ENCODE data around the gene NOS1. TPM values are rescaled to one million over a fixed set of nuclear protein-coding genes. Genes with fewer than 3 reads are reported as not detected.
A peak's percentile ranks its signal among the peaks of the same experiment; 100 is the strongest.
"Not testable (repeated sequence)": the region's sequence is repeated elsewhere in the genome, so short reads cannot be mapped to it uniquely, and the experiment has no call there.

Gene NOS1
- total RNA-seq, 4 donors from 2014 or later: 0.13 to 2.8 (median 0.73) TPM; not detected in 1

DNA sequence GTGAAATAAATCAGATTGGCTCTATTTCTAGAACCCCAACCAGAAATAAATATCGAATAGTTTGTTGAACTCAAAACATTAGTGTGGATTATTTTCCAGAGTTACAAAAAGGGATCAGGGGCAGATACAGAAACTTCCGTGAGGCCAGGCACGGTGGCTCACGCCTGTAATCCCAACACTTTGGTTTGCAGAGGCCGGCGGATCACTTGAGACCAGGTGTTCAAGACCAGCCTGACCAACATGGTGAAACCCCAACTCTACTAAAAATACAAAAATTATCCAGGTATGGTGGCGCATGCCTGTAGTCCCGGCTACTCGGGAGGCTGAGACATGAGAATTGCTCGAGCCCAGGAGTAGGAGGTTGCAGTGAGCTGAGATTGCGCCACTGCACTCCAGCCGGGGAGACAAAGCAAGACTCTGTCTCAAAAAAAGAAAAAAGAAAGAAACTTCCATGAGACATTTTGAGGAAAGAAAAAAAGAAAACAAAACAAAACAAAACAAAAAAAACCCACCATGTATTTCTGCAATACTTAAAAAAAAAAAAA, 173.2 kb downstream of the NOS1 start:
- peak; percentile 23 to 32 for DNase-seq
- TF ChIP-seq POLR2A (IDR thresholded peaks at IDR 0.05) (no peak), CTCF (IDR thresholded peaks at IDR 0.05) (no peak)
- intact Hi-C loops (cut with DNase I): no loop called here
- H3K36me3 ChIP-seq: peaks cover 0 to 11% of the 10 kb centered on the region in 2 donors
- peak overlapping the region; percentile 33 to 62 (median 59) for H3K27ac ChIP-seq
- no peaks in the 10 kb centered on the region for H3K27me3 ChIP-seq
- no peaks in the 10 kb centered on the region for H3K9me3 ChIP-seq
- H3K4me1 ChIP-seq: peaks cover 7 to 13% of the 10 kb centered on the region in 2 donors
- H3K4me3 ChIP-seq (replicated peaks in 1 of 3): no peak overlapping the region
- WGBS, 2 donors: 95% methylated on average over 12 of the region's 12 CpGs

DNA sequence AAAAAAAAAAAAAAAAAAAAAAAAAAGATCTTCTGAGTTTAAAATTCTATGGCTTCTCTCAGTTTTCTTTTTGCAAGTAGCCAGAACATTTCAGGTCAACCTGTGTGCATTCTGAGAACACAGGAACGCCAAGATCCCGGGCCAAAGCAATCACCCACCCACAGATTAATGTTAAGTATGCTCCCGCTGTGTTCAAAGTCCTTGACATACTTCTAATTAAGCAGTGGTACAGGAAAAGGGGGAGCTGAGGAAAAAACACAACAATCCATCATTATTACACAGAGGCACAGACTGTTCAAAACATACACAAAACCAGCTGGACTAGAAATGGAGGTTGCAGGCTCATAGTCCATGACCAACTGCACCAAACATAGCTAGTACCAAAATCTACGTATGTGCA, 174.0 kb downstream of the NOS1 start:
- DNase-seq: peak; percentile 64 to 74
- Histone ChIP-seq H3K9me3 (no peaks in the 10 kb centered on the region), H3K4me3 (replicated peaks in 1 of 3) (no peak overlapping the region), H3K27ac (peak overlapping the region; percentile 33 to 62 (median 59)), H3K4me1 (peaks cover 7 to 13% of the 10 kb centered on the region in 2 donors), H3K27me3 (no peaks in the 10 kb centered on the region), H3K36me3 (peaks cover 3 to 11% of the 10 kb centered on the region in 2 donors)
- TF ChIP-seq POLR2A (IDR thresholded peaks at IDR 0.05) (no peak), CTCF (IDR thresholded peaks at IDR 0.05) (no peak)
- intact Hi-C loops (cut with DNase I): no loop called here
- 39 to 43% methylated on average over 4 of the region's 4 CpGs for WGBS, 2 donors

DNA sequence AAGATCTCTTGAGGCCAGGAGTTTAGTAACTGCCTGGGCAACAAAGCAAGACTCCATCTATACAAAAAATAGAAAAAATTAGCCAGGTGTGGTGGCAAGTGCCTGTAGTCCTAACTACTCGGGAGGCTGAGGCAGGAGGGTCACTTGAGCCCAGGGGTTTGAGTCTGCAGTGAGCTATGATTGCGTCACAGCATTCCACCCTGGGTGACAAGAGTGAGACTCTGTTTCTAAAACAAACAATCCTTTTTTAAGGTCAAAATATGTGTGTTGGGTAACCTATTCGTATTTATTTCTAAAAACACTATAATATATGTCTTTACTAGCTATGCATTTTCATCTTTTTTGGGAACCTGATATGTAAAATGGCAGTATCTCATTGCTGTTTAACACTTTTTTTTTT, 178.6 kb downstream of the NOS1 start:
- H3K36me3 ChIP-seq: peaks cover 6 to 26% of the 10 kb centered on the region in 2 donors
- no peaks in the 10 kb centered on the region for H3K9me3 ChIP-seq
- no peak for TF ChIP-seq CTCF (IDR thresholded peaks at IDR 0.05)
- TF ChIP-seq POLR2A (IDR thresholded peaks at IDR 0.05): no peak
- H3K4me1 ChIP-seq: peaks cover 6 to 7% of the 10 kb centered on the region in 2 donors
- no peak overlapping the region for H3K27ac ChIP-seq
- H3K27me3 ChIP-seq: no peaks in the 10 kb centered on the region
- intact Hi-C loops (cut with DNase I): no loop called here
- no peak overlapping the region for H3K4me3 ChIP-seq (replicated peaks in 1 of 3)
- WGBS, 2 donors: 91 to 94% methylated on average over 3 of the region's 3 CpGs
- no peak for DNase-seq

DNA sequence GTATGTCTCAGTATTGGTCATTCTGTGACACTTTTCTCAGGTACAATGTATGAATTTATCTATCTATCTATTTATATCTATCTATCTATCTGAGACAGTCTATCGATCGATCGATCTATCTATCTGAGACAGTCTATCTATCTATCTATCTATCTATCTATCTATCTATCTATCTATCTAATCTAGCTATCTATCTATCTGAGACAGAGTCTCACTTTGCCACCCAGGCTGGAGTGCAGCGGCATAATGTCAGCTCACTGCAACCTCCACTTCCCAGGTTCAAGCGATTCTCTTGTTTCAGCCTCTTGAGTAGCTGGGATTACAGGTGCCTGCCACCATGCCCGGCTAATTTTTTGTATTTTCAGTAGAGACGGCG, 180.0 kb downstream of the NOS1 start:
- 94 to 98% methylated on average over 8 of the region's 8 CpGs for WGBS, 2 donors
- H3K27ac ChIP-seq; H3K4me1 ChIP-seq; intact Hi-C loops (cut with DNase I); H3K27me3 ChIP-seq; DNase-seq; H3K4me3 ChIP-seq (replicated peaks in 1 of 3); H3K9me3 ChIP-seq: not testable (repeated sequence)
- H3K36me3 ChIP-seq: peaks cover 13 to 29% of the 10 kb centered on the region in 2 donors

GRCh38 chr12:117180758-117181467, 180.5 kb downstream of the NOS1 start:
- Histone ChIP-seq H3K4me1 (no peaks in the 10 kb centered on the region), H3K4me3 (replicated peaks in 1 of 3) (no peak overlapping the region), H3K9me3 (no peaks in the 10 kb centered on the region), H3K36me3 (peaks cover 19 to 34% of the 10 kb centered on the region in 2 donors), H3K27ac (no peak overlapping the region), H3K27me3 (no peaks in the 10 kb centered on the region)
- intact Hi-C loops (cut with DNase I): no loop called here
- TF ChIP-seq POLR2A (IDR thresholded peaks at IDR 0.05) (no peak), CTCF (IDR thresholded peaks at IDR 0.05) (no peak)
- 80 to 96% methylated on average over 4 of the region's 4 CpGs for WGBS, 2 donors
- no peak for DNase-seq

Measured in thyroid gland (tissue), 4 donors.